ENCODE measurements around the gene C4BPA.

Gene C4BPA

DNA sequence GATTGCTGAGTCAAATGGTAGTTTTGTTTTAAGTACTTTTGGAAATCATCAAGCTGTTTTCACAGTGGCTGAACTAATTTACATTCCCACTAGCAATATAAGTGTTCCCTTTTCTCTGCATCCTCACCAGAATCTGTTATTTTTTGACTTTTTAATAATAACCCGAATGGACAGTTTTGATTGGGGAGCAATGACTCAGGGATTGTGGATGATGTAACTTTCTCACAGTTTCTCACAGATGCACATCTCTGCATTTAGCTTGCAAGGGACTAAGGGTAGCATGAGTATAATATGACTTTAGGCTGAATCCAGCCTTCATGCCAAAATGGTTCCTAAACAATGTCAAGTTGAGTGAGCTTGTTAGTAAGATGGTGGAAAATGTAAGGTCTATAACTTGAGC, 90.2 kb downstream of the C4BPA start:
- TF ChIP-seq L3MBTL2 (conservative IDR thresholded peaks at IDR 0.05) (no peak), ELF4 (IDR thresholded peaks at IDR 0.05) (no peak), FOXK2 (IDR thresholded peaks at IDR 0.05) (no peak)
- POLR2A ChIA-PET: no interaction called here
- no peak for DNase-seq (ENCODE audit: extremely low spot score)
- CTCF ChIA-PET: no interaction called here
